Fibroblast of skin of left biceps (primary cell): ENCODE results near the gene ZNF32.

ENCODE experiments used
- DNase-seq, 2 experiments: peaks; one replicate each; pipeline ENCODE4 v3.0.0-alpha.2; 2013; ENCODE audit warnings: low read depth in 2 of 2

Gene ZNF32

GRCh38 chr10:43681220-43681619 lies 32.5 kb upstream of the ZNF32 start:
- no peak for DNase-seq

DNA sequence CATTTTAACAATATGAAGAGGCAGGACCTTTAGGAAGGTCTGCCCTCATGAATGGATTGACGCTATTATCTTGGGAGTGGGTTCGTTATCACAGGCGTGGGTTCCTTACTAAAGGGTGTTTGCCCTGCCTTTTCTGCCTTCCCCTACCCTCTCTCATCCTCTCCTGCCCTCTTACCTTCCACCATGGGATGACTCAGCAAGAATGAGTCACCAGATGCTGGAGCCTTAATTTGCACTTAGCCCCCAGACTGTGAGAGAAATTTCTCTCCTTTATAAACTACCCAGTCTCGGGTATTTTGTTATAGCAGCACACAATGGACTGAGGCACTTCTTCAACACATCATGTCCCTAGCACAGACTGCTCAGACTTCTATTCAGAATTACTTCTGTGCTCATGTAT lies 31.4 kb upstream of the ZNF32 start:
- DNase-seq: no peak

DNA sequence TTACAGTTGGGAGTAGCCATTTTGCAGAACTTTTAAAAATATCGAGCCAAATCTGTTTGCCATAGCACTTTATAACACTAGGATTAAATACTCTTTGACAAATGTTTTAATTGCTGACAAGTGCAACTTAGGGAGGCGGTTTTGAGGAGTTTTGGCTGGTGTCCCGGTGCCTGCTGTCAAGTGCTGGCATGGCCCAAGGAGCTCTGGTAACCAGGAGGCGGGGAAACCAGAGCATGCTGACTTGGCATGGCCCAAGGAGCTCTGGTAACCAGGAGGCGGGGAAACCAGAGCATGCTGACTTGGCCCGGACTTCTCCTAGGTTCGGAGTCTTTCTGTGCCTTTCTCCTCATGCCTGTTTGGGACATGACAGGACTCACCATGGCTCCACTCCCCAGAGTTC lies 30.8 kb upstream of the ZNF32 start:
- no peak for DNase-seq

GRCh38 chr10:43678654-43679053 lies 30.0 kb upstream of the ZNF32 start:
- no peak for DNase-seq

GRCh38 chr10:43676901-43677300 lies 28.2 kb upstream of the ZNF32 start:
- no peak for DNase-seq

DNA sequence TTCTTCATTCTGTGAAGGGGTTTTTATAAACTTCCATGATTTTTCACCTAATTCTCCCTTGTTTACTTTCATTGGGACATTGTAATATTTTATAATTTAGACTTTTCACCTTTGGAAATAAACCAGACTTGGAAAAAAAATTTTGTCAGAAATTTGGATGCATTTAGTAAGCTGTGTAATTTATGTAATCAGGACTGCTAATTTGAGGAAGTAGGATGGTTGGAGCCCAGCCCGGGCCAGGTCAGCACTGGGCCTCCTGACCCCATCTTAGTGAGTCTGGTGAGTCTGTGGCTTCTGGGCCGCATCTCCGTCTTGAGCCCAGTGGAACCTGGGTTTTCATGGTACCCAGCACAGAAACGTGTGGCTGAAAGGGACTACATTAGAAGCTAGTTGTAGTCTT lies 27.6 kb upstream of the ZNF32 start:
- no peak for DNase-seq

DNA sequence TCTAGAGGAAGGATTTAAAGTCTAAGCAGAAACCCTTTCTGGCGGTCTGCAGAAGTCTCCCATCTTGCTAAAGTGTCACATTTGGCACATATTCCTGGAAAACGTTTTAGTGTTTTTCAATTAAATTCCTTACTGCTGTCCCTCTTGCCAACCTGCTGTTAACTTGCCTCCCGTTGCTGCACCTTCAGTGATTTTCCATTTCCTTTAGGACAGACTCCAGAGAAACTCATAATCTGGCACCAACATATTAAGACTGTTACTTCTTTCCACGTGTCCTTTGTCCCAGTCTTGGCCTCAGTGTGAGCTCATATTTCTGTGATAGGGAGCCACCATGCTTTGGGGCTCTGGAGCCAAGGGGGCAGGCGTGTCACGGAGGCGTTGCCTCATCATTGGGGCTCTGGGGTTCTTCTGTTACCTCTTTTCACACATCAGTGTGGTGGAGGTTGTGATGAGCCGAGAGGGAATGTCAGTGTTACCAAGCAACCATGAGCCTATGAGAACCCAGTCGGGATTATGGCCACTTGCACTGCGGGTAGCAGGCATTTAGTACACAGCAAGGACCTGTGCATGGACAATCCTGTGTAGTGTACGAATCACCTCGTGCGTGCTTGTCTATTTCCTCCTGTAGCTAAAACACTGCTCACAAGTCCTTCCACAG lies 26.0 kb upstream of the ZNF32 start:
- no peak for DNase-seq

- no peak for DNase-seq
Observed at GRCh38 chr10:43673471-43673870, 24.8 kb upstream of the ZNF32 start.

DNA sequence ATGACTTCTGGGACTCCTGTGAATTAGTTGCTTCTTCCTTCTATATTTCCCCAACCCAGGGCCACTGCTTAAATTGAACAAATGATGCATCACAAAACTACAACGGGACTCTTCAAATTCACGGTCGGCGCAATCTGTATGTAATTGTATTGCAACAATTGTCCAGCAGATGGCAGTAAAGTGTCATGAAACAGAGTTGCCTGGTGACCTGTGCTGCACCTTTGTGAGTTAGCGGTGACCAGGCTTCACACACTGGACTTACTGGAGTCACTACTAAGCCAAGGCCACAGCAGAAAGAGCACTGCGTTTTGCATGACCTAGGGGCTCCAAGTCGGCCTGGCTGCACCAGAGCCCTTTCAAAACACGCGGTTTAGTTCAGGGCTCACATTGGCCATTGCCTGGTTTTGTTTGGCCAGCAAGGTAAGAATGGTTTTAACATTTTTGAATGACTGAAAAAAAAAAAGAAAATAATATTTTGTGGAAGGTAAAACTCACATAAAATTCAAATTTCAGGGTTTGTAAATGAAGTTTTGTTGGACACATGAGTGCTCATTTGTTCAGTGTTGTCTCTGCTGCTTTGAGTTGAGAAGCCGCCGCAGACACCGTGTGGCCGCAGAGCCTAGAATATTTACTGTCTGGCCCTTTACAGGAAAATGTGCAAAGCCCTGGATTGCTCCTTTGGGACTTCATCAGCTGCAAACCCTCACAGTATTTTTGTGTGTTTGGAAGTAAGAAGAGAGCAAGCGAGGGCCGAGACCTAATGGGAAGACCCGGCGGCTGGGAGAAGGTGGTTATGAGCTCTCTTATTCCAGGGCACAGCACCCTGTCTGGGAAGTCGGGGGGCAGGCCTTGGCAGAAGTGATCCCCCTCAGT lies 23.2 kb upstream of the ZNF32 start:
- no peak for DNase-seq

GRCh38 chr10:43669386-43669785 lies 20.7 kb upstream of the ZNF32 start:
- DNase-seq: no peak

- no peak for DNase-seq
Observed at GRCh38 chr10:43667761-43668386, 19.2 kb upstream of the ZNF32 start.

DNA sequence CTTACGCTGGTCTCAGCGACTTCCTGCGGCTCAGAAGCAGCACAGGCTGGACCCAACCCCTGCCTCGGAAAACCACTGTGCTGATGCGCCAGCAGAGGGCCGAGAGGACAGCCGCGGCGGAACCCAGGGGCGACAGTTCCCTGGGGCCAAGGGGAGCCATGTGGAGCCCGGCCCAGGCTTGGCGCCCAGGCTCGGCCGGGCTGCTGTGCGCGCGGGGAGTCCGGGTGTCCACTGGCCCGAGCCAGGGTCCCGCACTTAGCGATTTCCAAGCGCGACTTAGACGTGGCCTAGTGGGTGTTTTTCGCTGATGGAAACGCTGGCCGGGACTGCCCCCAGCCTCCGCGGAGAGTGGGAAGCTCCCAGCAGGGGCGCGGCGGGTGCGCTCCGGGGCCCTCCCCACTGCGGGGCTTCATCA lies 18.6 kb upstream of the ZNF32 start:
- no peak for DNase-seq

DNA sequence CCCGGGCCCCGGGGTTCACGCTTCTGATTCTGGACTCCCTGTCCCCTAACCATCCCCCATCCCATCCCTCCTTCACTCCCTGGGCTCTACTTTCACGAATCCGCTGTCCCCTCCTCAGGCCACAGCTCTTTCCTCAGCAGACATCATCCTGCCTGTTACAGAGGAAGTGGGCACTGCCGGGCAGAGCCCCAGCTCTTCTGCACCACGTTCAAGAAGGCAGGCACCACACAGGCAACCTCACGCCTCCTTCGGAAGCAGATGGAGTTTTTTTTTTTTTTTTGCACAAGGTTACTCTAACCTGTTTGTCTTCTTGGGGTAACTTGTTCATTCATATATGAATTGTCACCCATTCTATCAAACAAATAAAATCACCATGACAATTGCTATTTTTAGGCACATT lies 17.9 kb upstream of the ZNF32 start:
- no peak for DNase-seq

- DNase-seq: no peak
Observed at GRCh38 chr10:43665054-43665453, 16.4 kb upstream of the ZNF32 start.

DNA sequence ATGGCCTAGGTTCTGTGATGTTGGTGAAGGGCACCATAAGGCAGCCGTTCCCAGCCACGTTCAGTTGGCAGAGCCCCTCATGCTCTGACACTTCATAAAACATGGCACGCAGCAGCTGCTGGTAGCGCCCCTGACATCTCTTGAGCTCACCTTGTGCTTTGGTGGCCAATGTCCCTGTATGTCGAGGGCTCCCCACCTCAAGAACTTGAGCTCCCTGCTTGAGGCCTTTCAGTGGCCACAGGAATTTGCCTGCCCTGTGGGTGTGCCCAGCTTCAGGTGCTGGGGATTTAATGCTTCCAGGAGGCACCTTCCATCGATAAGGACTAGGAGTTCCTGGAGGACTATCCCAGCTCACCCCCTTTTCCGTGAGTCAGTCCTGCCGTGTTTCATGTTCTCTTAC lies 9.5 kb upstream of the ZNF32 start:
- no peak for DNase-seq

GRCh38 chr10:43655311-43655710 lies 6.6 kb upstream of the ZNF32 start:
- DNase-seq: no peak

DNA sequence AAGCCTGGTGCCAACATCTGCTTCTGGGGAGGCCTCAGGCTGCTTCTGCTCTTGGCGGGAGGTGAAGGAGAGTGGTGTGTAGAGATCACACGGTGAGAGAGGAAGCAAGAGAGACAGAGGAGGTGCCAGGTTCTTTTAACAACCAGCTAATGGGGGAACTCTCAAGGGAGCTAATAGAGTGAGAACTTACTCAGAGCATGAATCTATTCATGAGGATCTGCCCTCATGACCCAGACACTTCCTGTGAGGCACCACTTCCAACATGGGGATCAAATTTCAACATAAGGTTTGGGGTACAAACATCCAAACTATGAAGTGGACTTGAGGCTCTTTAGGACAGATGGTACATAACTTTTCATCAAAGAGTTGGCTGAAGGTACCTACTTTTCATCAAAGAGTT lies 5.1 kb upstream of the ZNF32 start:
- DNase-seq: no peak

DNA sequence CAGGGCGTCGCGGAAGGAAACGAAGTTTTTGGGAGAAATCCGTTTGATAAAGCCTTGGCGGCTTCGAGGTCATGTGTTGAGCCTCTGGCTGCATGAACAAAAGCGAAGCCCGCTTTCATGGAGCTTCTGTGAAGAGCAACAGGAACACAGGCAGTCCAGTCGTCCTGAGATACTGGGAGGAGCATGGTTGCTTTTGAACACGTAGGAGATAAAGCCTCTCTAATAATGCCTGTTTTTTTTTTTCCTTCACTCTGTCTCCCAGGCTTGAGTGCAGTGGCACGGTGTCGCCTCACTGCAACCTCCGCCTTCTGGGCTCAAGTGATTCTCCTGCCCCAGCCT lies 473 bp upstream of the ZNF32 start:
- no peak for DNase-seq

GRCh38 chr10:43648095-43648397 lies 635 bp downstream of the ZNF32 start:
- DNase-seq: no peak

DNA sequence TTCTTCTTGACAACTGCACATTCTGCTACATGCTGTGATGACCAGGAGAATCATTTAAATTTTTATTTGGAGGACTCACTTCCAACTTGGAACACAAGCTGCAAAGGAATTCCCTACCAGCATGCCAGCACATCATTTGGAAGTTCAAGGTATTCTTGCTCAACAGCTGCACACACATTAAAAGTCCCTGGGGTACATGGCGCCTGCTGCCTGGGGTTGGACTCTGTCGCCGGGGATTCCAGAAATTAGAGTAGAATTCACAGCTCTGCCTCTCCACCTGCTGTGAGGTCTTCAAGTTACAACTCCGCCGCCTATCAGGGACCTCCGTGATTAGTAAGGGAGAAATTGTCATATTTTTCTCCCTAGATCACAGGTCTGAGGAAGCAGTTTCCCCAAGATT lies 1.1 kb downstream of the ZNF32 start:
- no peak for DNase-seq

DNA sequence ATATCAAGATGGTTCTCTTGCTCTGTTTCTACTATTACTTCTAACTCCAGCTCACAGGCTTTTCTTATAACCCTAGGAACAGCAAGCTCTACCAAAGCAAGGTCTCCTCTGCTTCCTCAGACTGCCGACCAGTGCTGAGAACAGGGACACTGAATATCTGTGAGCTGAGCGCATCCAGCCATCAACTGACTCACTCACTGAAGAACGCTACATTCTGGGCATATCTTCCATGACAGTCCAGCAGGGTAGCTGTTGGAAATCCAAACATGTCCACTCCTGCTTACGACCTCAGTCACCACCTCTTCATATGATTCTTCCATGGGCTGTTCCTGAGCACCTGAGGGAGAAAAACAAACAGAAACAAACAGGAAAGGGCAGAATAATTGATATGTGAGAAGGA lies 2.8 kb downstream of the ZNF32 start:
- no peak for DNase-seq

DNA sequence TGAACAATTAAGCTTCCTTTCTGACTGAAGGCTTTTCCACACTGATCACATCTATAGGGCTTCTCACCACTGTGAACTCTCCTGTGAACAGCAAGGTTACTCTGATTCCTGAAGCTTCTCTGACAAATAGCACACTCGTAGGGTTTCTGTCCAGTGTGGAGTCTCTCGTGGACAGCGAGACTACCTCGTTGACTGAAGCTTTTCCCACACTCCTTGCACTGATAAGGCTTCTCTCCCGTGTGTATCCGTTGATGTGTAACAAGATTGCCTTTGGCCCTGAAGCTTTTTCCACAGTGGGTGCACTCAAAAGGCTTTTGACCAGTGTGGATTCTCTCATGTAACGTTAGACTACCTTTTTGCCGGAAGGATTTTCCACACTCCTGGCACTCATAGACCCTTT lies 4.4 kb downstream of the ZNF32 start:
- no peak for DNase-seq

DNA sequence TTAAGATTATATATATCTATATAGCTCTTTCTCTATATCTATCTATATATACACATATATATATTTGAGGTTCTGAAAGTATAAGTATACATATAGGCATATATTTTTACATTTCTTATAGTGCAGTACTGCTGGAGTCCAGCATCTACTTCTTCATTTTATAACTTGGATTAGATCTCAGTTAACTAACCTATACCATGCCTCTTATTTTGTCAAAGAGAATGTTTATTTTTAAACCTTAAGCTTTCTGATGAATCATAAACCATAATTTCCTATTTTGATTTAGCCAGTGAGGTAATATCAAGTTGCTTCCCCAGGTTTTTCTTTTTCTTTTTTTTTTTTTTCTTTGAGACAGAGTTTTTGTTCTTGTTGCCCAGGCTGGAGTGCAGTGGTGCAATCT lies 8.1 kb downstream of the ZNF32 start:
- DNase-seq: no peak
